ENCODE results near the gene LMO7. TPM values are rescaled to one million over a fixed set of nuclear protein-coding genes. Genes with fewer than 3 reads are reported as not detected.

LMO7 gene
- total RNA-seq, 2 experiments from 2014 or later: 21.4 to 25.4 TPM

- no peaks in the 10 kb centered on the region for H3K36me3 ChIP-seq (ENCODE audit: insufficient read depth, low read length)
- no peaks in the 10 kb centered on the region for H3K9me2 ChIP-seq (ENCODE audit: insufficient read depth, low read length)
- TF ChIP-seq, protein P1, sequence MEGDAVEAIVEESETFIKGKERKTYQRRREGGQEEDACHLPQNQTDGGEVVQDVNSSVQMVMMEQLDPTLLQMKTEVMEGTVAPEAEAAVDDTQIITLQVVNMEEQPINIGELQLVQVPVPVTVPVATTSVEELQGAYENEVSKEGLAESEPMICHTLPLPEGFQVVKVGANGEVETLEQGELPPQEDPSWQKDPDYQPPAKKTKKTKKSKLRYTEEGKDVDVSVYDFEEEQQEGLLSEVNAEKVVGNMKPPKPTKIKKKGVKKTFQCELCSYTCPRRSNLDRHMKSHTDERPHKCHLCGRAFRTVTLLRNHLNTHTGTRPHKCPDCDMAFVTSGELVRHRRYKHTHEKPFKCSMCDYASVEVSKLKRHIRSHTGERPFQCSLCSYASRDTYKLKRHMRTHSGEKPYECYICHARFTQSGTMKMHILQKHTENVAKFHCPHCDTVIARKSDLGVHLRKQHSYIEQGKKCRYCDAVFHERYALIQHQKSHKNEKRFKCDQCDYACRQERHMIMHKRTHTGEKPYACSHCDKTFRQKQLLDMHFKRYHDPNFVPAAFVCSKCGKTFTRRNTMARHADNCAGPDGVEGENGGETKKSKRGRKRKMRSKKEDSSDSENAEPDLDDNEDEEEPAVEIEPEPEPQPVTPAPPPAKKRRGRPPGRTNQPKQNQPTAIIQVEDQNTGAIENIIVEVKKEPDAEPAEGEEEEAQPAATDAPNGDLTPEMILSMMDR (conservative IDR thresholded peaks at IDR 0.05; ENCODE audit: low read length): no peak
- no peak for TF ChIP-seq EZH2phosphoT487 (IDR thresholded peaks at IDR 0.05; ENCODE audit: borderline replicate concordance, low read depth, low read length)
- intact Hi-C loops (cut with micrococcal nuclease; ENCODE audit: unreplicated experiment): no loop called here
- H3K9me3 ChIP-seq (ENCODE audit: low read length): 0 out of 2 replicates have a peak, but pooled peaks cover 9% of the 10 kb centered on the region
- H3K4me1 ChIP-seq (ENCODE audit: insufficient read depth, low read length, poor library complexity, severe bottlenecking): no peaks in the 10 kb centered on the region
- no peak overlapping the region for H2AFZ ChIP-seq (ENCODE audit: low read length)
- DNase-seq (ENCODE audit: low spot score): no peak
- ChIA-PET POLR2A (interaction anchor here (0.9 kb wide), 1 partner anchor 9 kb away, joined by 5 read pairs; no protein-coding TSS in a partner anchor), CTCF (ENCODE audit: unreplicated experiment) (no interaction called here)
- no peak overlapping the region for H3K4me3 ChIP-seq (ENCODE audit: low read depth, low read length, poor library complexity, severe bottlenecking)
- no peaks in the 10 kb centered on the region for H4K20me1 ChIP-seq (ENCODE audit: insufficient read depth, low read length)
- no TSS peak for BruUV-seq (replicated peaks)
- H3K79me2 ChIP-seq (ENCODE audit: insufficient read depth, low read depth, low read length): no peaks in the 10 kb centered on the region
- H3K27ac ChIP-seq (ENCODE audit: low read depth, low read length, poor library complexity, severe bottlenecking): no peak overlapping the region
- no peak overlapping the region for H3K4me2 ChIP-seq (ENCODE audit: low read length)
These were observed 115.2 kb downstream of the LMO7 start for GRCh38 chr13:75751350-75751749.

GRCh38 chr13:75752826-75753225, 116.7 kb downstream of the LMO7 start:
- TF ChIP-seq, protein P1 (conservative IDR thresholded peaks at IDR 0.05; ENCODE audit: low read length): no peak
- no peak for TF ChIP-seq EZH2phosphoT487 (IDR thresholded peaks at IDR 0.05; ENCODE audit: borderline replicate concordance, low read depth, low read length)
- no peaks in the 10 kb centered on the region for H3K36me3 ChIP-seq (ENCODE audit: insufficient read depth, low read length)
- H4K20me1 ChIP-seq (ENCODE audit: insufficient read depth, low read length): no peaks in the 10 kb centered on the region
- 0 out of 2 replicates have a peak, but pooled peaks cover 9% of the 10 kb centered on the region for H3K9me3 ChIP-seq (ENCODE audit: low read length)
- no peak overlapping the region for H3K4me3 ChIP-seq (ENCODE audit: low read depth, low read length, poor library complexity, severe bottlenecking)
- POLR2A ChIA-PET: no interaction called here
- DNase-seq (ENCODE audit: low spot score): no peak
- no peak overlapping the region for H3K27ac ChIP-seq (ENCODE audit: low read depth, low read length, poor library complexity, severe bottlenecking)
- H3K4me1 ChIP-seq (ENCODE audit: insufficient read depth, low read length, poor library complexity, severe bottlenecking): no peaks in the 10 kb centered on the region
- intact Hi-C loops (cut with micrococcal nuclease; ENCODE audit: unreplicated experiment): no loop called here
- no peaks in the 10 kb centered on the region for H3K79me2 ChIP-seq (ENCODE audit: insufficient read depth, low read depth, low read length)
- CTCF ChIA-PET (ENCODE audit: unreplicated experiment): no interaction called here
- BruUV-seq (replicated peaks): no TSS peak
- no peak overlapping the region for H3K4me2 ChIP-seq (ENCODE audit: low read length)
- no peaks in the 10 kb centered on the region for H3K9me2 ChIP-seq (ENCODE audit: insufficient read depth, low read length)
- H2AFZ ChIP-seq (ENCODE audit: low read length): no peak overlapping the region

DNA sequence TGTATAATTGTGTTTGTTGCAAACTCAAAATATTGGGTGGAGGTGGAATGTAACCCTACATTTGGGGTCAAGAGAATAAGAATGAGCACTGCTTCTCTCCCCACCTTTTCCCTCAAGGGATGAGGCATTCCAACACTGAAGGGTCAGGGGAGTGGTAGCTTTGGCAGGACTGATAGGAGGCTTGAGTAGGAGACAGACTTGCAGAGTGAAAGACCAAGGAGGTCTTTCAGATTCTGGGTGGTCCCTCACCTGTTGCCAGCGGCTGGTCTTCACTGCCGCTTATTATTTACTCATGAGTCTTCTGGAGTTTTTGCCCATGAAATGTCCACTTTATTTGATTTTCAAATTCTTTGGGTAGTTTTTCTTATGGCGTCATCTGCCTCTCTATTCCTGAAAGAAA, 118.8 kb downstream of the LMO7 start:
- Histone ChIP-seq H3K27ac (ENCODE audit: low read depth, low read length, poor library complexity, severe bottlenecking) (no peak overlapping the region), H3K79me2 (ENCODE audit: insufficient read depth, low read depth, low read length) (no peaks in the 10 kb centered on the region), H4K20me1 (ENCODE audit: insufficient read depth, low read length) (no peaks in the 10 kb centered on the region), H3K4me3 (ENCODE audit: low read depth, low read length, poor library complexity, severe bottlenecking) (no peak overlapping the region), H3K4me1 (ENCODE audit: insufficient read depth, low read length, poor library complexity, severe bottlenecking) (no peaks in the 10 kb centered on the region), H3K4me2 (ENCODE audit: low read length) (no peak overlapping the region), H2AFZ (ENCODE audit: low read length) (no peak overlapping the region), H3K9me2 (ENCODE audit: insufficient read depth, low read length) (no peaks in the 10 kb centered on the region), H3K9me3 (ENCODE audit: low read length) (0 out of 2 replicates have a peak, but pooled peaks cover 9% of the 10 kb centered on the region), H3K36me3 (ENCODE audit: insufficient read depth, low read length) (no peaks in the 10 kb centered on the region)
- ChIA-PET POLR2A (interaction anchor here (0.6 kb wide), 1 partner anchor 1647 kb away, joined by 5 read pairs; no protein-coding TSS in a partner anchor), CTCF (ENCODE audit: unreplicated experiment) (no interaction called here)
- intact Hi-C loops (cut with micrococcal nuclease; ENCODE audit: unreplicated experiment): no loop called here
- TF ChIP-seq, protein P1 (conservative IDR thresholded peaks at IDR 0.05; ENCODE audit: low read length): no peak
- no peak for TF ChIP-seq EZH2phosphoT487 (IDR thresholded peaks at IDR 0.05; ENCODE audit: borderline replicate concordance, low read depth, low read length)
- BruUV-seq (replicated peaks): no TSS peak
- no peak for DNase-seq (ENCODE audit: low spot score)

Measured in OCI-LY7 (cell line).